ENCODE measurements around the gene CD300LB.
A peak's percentile ranks its signal among the peaks of the same experiment; 100 is the strongest.
"Not testable (repeated sequence)": the region's sequence is repeated elsewhere in the genome, so short reads cannot be mapped to it uniquely, and the experiment has no call there.

Gene CD300LB

GRCh38 chr17:74531231-74531761 lies at the start of gene CD300LB:
TSS of gene CD300LB (minus strand) at chr17:74531475. CDS start at chr17:74531350, 125 bp downstream.
- DNase-seq (ENCODE audit: low spot score), result peak; percentile 34

GRCh38 chr17:74579900-74580299 lies 48.6 kb upstream of the CD300LB start:
- DNase-seq (ENCODE audit: low spot score), result no peak

GRCh38 chr17:74578979-74579378 lies 47.7 kb upstream of the CD300LB start:
- no peak for DNase-seq (ENCODE audit: low spot score)

GRCh38 chr17:74574489-74575142 lies 43.3 kb upstream of the CD300LB start:
- DNase-seq (ENCODE audit: low spot score), result no peak

GRCh38 chr17:74573635-74574034 lies 42.4 kb upstream of the CD300LB start:
- not testable (repeated sequence) for DNase-seq (ENCODE audit: low spot score)

- DNase-seq (ENCODE audit: low spot score), result no peak
These were observed 41.9 kb upstream of the CD300LB start for GRCh38 chr17:74573169-74573568.

- no peak for DNase-seq (ENCODE audit: low spot score)
These were observed 40.5 kb upstream of the CD300LB start for GRCh38 chr17:74571621-74572270.

- DNase-seq (ENCODE audit: low spot score), result no peak
These were observed 38.0 kb upstream of the CD300LB start for GRCh38 chr17:74569020-74570003.

- DNase-seq (ENCODE audit: low spot score), result no peak
These were observed 37.0 kb upstream of the CD300LB start for GRCh38 chr17:74568106-74568873.

- no peak for DNase-seq (ENCODE audit: low spot score)
These were observed 36.1 kb upstream of the CD300LB start, which contains the start of gene CD300H for GRCh38 chr17:74567397-74567796. TSS of gene CD300H (minus strand) at chr17:74567509.

- peak; percentile 84 for DNase-seq (ENCODE audit: low spot score)
These were observed 35.0 kb upstream of the CD300LB start for GRCh38 chr17:74566132-74566753.

GRCh38 chr17:74565126-74565525 lies 33.9 kb upstream of the CD300LB start:
- DNase-seq (ENCODE audit: low spot score), result no peak

- no peak for DNase-seq (ENCODE audit: low spot score)
These were observed 32.1 kb upstream of the CD300LB start for GRCh38 chr17:74563358-74563757.

- no peak for DNase-seq (ENCODE audit: low spot score)
These were observed 30.3 kb upstream of the CD300LB start for GRCh38 chr17:74561586-74561985.

GRCh38 chr17:74558882-74559519 lies 27.7 kb upstream of the CD300LB start:
- no peak for DNase-seq (ENCODE audit: low spot score)

GRCh38 chr17:74558402-74558801 lies 27.1 kb upstream of the CD300LB start:
- DNase-seq (ENCODE audit: low spot score), result not testable (repeated sequence)

GRCh38 chr17:74555427-74555940 lies 24.2 kb upstream of the CD300LB start:
- no peak for DNase-seq (ENCODE audit: low spot score)

- DNase-seq (ENCODE audit: low spot score), result peak; percentile 26
These were observed 23.6 kb upstream of the CD300LB start for GRCh38 chr17:74554909-74555308.

GRCh38 chr17:74552037-74552436 lies 20.8 kb upstream of the CD300LB start:
- DNase-seq (ENCODE audit: low spot score), result no peak

- DNase-seq (ENCODE audit: low spot score), result no peak
These were observed 19.3 kb upstream of the CD300LB start for GRCh38 chr17:74550602-74551001.

Measured in D341Med (cell line).